Panc1 (cell line): ENCODE results near the gene SLC7A11. TPM values are rescaled to one million over a fixed set of nuclear protein-coding genes. Genes with fewer than 3 reads are reported as not detected.
A peak's percentile ranks its signal among the peaks of the same experiment; 100 is the strongest.

Source experiments
- ATAC-seq: fragments of 200-7000 bp; cut with Tn5 transposase; 2 replicates; pipeline ENCODE4 v1.9.1; 2020; ENCODE audit warnings: mild to moderate bottlenecking, moderate library complexity
- BruUV-seq: library from RNA; stranded (reverse); fragments of 400-500 nt; replicated peaks from 2 replicates; lab custom pipeline; 2021; lab: Mats Ljungman, UMichigan
- CTCF ChIA-PET: fragments of 300-600 bp; sonication (Branson Sonifier 250); formaldehyde crosslinking; loops from one replicate; lab custom pipeline; 2022; ENCODE audit warnings: antibody characterized with exemption; lab: Charles Lee
- POLR2A ChIA-PET: fragments of 300-600 bp; sonication (Branson Sonifier 250); formaldehyde crosslinking; loops from one replicate; lab custom pipeline; 2022; ENCODE audit warnings: antibody characterized with exemption; lab: Charles Lee
- DNase-seq: peaks from one replicate; pipeline ENCODE4 v3.0.0-alpha.2; 2010; ENCODE audit warnings: low read depth, low spot score
- H3K27ac ChIP-seq: 2 replicates; pipeline ENCODE4 v1.5.1; 2011; ENCODE audit warnings: mild to moderate bottlenecking, low read length, inconsistent platforms
- H3K27me3 ChIP-seq: fragments of 200-500 bp; sonication (Bioruptor generic); 2 replicates; pipeline ENCODE4 v1.6.0; 2014; ENCODE audit warnings: low read length, inconsistent platforms; ENCODE audit not compliant: control insufficient read depth, insufficient read depth
- H3K36me3 ChIP-seq: fragments of 200-500 bp; sonication (Bioruptor generic); 2 replicates; pipeline ENCODE4 v1.5.1; 2014; ENCODE audit warnings: inconsistent platforms, mild to moderate bottlenecking, low read length, moderate library complexity; ENCODE audit not compliant: control insufficient read depth, insufficient read depth
- H3K4me1 ChIP-seq: 2 replicates; pipeline ENCODE4 v1.5.1; 2011; ENCODE audit warnings: inconsistent platforms, mild to moderate bottlenecking, low read length, moderate library complexity; ENCODE audit not compliant: control insufficient read depth, insufficient read depth
- H3K4me3 ChIP-seq, 2 experiments: 2 replicates each; pipeline ENCODE4 v1.5.1; 2011 to 2012; ENCODE audit warnings: low read depth in 2 of 2, low read length in 2 of 2, mild to moderate bottlenecking in 2 of 2, inconsistent platforms in 1 of 2, moderate library complexity in 1 of 2
- H3K9me3 ChIP-seq: fragments of 200-500 bp; sonication (Bioruptor generic); 2 replicates; pipeline ENCODE4 v1.5.1; 2014; ENCODE audit warnings: low read depth, mild to moderate bottlenecking, inconsistent platforms, low read length, moderate library complexity; ENCODE audit not compliant: control insufficient read depth, insufficient read depth
- CTCF ChIP-seq: fragments of 450-650 bp; IDR thresholded peaks from 2 replicates; pipeline ENCODE4 v1.5.1; 2017; ENCODE audit warnings: mild to moderate bottlenecking
- POLR2AphosphoS5 ChIP-seq: IDR thresholded peaks from 2 replicates; pipeline ENCODE4 v1.6.1; 2012; ENCODE audit warnings: mild to moderate bottlenecking, low read depth, low read length, moderate library complexity
- REST ChIP-seq, 2 experiments: IDR thresholded peaks; 2 replicates each; pipeline ENCODE4 v1.6.1; 2011 to 2012; ENCODE audit warnings: low read depth in 2 of 2, control low read depth in 1 of 2, low read length in 1 of 2, mild to moderate bottlenecking in 1 of 2, moderate library complexity in 1 of 2; ENCODE audit not compliant: insufficient read depth in 1 of 2
- SIN3A ChIP-seq: IDR thresholded peaks from 2 replicates; pipeline ENCODE4 v1.6.1; 2012; ENCODE audit warnings: low read depth, mild to moderate bottlenecking, low read length, moderate library complexity, borderline replicate concordance; ENCODE audit not compliant: insufficient read depth
- TCF7L2 ChIP-seq: IDR thresholded peaks from 2 replicates; pipeline ENCODE4 v1.6.1; 2011; ENCODE audit warnings: mild to moderate bottlenecking, low read depth, low read length, inconsistent platforms
- in situ Hi-C: cut with HindIII; loops from 2 replicates; pipeline ENCODE4 v1.10.0; 2016; ENCODE audit warnings: low sequenced_read_pairs, low pct_unique_long_range_greater_than_20kb
- intact Hi-C: fragments of 100-400 bp; cut with micrococcal nuclease; formaldehyde crosslinking; loops from one replicate; pipeline ENCODE4 v1.10.0; 2022; ENCODE audit not compliant: unreplicated experiment
- total RNA-seq: library from RNA; stranded (reverse); gene quantifications from one replicate; pipeline ENCODE4 v1.2.1, GENCODE V29; 2021; ENCODE audit not compliant: unreplicated experiment

Gene SLC7A11
- total RNA-seq, 1 experiment from 2014 or later, result 6.4 TPM

GRCh38 chr4:138184886-138185285 lies 57.3 kb downstream of the SLC7A11 start:
- ATAC-seq (no peak), DNase-seq (no peak)
- no peaks in the 10 kb centered on the region for H3K9me3 ChIP-seq
- H3K4me1 ChIP-seq, result no peaks in the 10 kb centered on the region
- intact Hi-C loops, result loop anchor here (5.0 to 10.0 kb wide), 3 partner anchors 148 to 690 kb away; no protein-coding TSS in a partner anchor
- ChIA-PET POLR2A (no interaction called here), CTCF (no interaction called here)
- H3K36me3 ChIP-seq, result no peaks in the 10 kb centered on the region
- H3K27me3 ChIP-seq, result no peaks in the 10 kb centered on the region
- BruUV-seq, result no TSS peak
- TF ChIP-seq TCF7L2 (no peak), REST (IDR thresholded peaks at IDR 0.05; ENCODE audit: insufficient read depth in 1 of 2, low read depth in 2 of 2, low read length in 1 of 2) (no peak), SIN3A (no peak), POLR2AphosphoS5 (no peak), CTCF (no peak)
- H3K4me3 ChIP-seq, result no peak overlapping the region
- H3K27ac ChIP-seq, result no peak overlapping the region
- in situ Hi-C loops, result no loop called here

- Histone ChIP-seq H3K36me3 (no peaks in the 10 kb centered on the region), H3K4me1 (no peaks in the 10 kb centered on the region), H3K9me3 (no peaks in the 10 kb centered on the region), H3K27ac (no peak overlapping the region), H3K27me3 (no peaks in the 10 kb centered on the region), H3K4me3 (no peak overlapping the region)
- no TSS peak for BruUV-seq
- ChIA-PET CTCF (interaction anchor here (0.6 kb wide), 1 partner anchor 19 kb away, joined by 3 read pairs; no protein-coding TSS in a partner anchor), POLR2A (no interaction called here)
- no peak for ATAC-seq
- intact Hi-C loops, result loop anchor here (5.0 to 10.0 kb wide), 3 partner anchors 146 to 692 kb away; no protein-coding TSS in a partner anchor
- in situ Hi-C loops, result no loop called here
- TF ChIP-seq POLR2AphosphoS5 (no peak), CTCF (peak; percentile 54)
- DNase-seq, result no peak
Measured at GRCh38 chr4:138182838-138183426, 59.2 kb downstream of the SLC7A11 start.
